PC-9 (cell line): Measurements from ENCODE around the gene PLEKHA7.

Experiments used
- CTCF ChIP-seq: fragments of 200-600 bp; sonication (generic); conservative IDR thresholded peaks from 2 replicates; pipeline ENCODE4 v1.6.1; 2017; ENCODE audit warnings: mixed run types, antibody characterized with exemption, mild to moderate bottlenecking, moderate library complexity
- EZH2 ChIP-seq: fragments of 200-600 bp; sonication (generic); IDR thresholded peaks from 2 replicates; pipeline ENCODE4 v1.8.0; 2017; ENCODE audit warnings: antibody characterized with exemption, low read depth

GRCh38 chr11:16744128-16744725 is 270.0 kb downstream of the PLEKHA7 start:
- no peak for TF ChIP-seq CTCF
- no peak for TF ChIP-seq EZH2
